Suprapubic skin (tissue), 4 donors: ENCODE results near the gene CD244.

ENCODE experiments used
- EP300 ChIP-seq: sonication (generic); formaldehyde crosslinking; IDR thresholded peaks from one replicate; pipeline ENCODE4 v1.6.1; 2017; ENCODE audit warnings: antibody characterized with exemption
- POLR2A ChIP-seq, 2 donors: fragments of 450-650 bp; IDR thresholded peaks; one replicate each; pipeline ENCODE4 v1.6.1; 2017; ENCODE audit warnings: antibody characterized with exemption in 2 of 2, mild to moderate bottlenecking in 2 of 2, moderate library complexity in 2 of 2
- POLR2AphosphoS5 ChIP-seq, 3 donors: sonication (generic); formaldehyde crosslinking; IDR thresholded peaks; one replicate each; pipeline ENCODE4 v1.6.1; 2017; ENCODE audit warnings: antibody characterized with exemption in 3 of 3
- TF ChIP-seq, protein P1 (sequence below), 2 donors: fragments of 200-600 bp in 1 of 2; fragments of 450-650 bp in 1 of 2; sonication (generic) in 1 of 2; IDR thresholded peaks; one replicate each; pipeline ENCODE4 v1.5.1; 2016 to 2019; ENCODE audit warnings: antibody characterized with exemption in 2 of 2, mild to moderate bottlenecking in 1 of 2, moderate library complexity in 1 of 2

GRCh38 chr1:160823296-160823695, 39.4 kb downstream of the CD244 start:
- no peak for TF ChIP-seq POLR2A (IDR thresholded peaks at IDR 0.05)
- TF ChIP-seq, protein P1, sequence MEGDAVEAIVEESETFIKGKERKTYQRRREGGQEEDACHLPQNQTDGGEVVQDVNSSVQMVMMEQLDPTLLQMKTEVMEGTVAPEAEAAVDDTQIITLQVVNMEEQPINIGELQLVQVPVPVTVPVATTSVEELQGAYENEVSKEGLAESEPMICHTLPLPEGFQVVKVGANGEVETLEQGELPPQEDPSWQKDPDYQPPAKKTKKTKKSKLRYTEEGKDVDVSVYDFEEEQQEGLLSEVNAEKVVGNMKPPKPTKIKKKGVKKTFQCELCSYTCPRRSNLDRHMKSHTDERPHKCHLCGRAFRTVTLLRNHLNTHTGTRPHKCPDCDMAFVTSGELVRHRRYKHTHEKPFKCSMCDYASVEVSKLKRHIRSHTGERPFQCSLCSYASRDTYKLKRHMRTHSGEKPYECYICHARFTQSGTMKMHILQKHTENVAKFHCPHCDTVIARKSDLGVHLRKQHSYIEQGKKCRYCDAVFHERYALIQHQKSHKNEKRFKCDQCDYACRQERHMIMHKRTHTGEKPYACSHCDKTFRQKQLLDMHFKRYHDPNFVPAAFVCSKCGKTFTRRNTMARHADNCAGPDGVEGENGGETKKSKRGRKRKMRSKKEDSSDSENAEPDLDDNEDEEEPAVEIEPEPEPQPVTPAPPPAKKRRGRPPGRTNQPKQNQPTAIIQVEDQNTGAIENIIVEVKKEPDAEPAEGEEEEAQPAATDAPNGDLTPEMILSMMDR (IDR thresholded peaks at IDR 0.05) = no peak
- no peak for TF ChIP-seq POLR2AphosphoS5 (IDR thresholded peaks at IDR 0.05)
- TF ChIP-seq EP300 = no peak
